Karpas-422 (cell line): ENCODE results near the gene RYR2. TPM values are rescaled to one million over a fixed set of nuclear protein-coding genes. Genes with fewer than 3 reads are reported as not detected.

Source experiments
- DNase-seq: peaks from one replicate; pipeline ENCODE4 v3.0.0-alpha.2; 2015
- H2AFZ ChIP-seq: fragments of 200-600 bp; sonication (generic); 2 replicates; pipeline ENCODE4 v1.6.1; 2014; ENCODE audit warnings: antibody characterized with exemption, low read length, mixed read lengths
- H3K27ac ChIP-seq: fragments of 200-600 bp; sonication (generic); 2 replicates; pipeline ENCODE4 v1.5.1; 2014; ENCODE audit warnings: mild to moderate bottlenecking, low read length, moderate library complexity
- H3K27me3 ChIP-seq: fragments of 200-600 bp; sonication (generic); 2 replicates; pipeline ENCODE4 v1.6.1; 2014; ENCODE audit warnings: low read length, mixed read lengths
- H3K36me3 ChIP-seq: fragments of 200-600 bp; sonication (generic); 2 replicates; pipeline ENCODE4 v1.6.1; 2014; ENCODE audit warnings: low read length, mixed read lengths; ENCODE audit not compliant: insufficient read depth
- H3K4me1 ChIP-seq: fragments of 200-600 bp; sonication (generic); 2 replicates; pipeline ENCODE4 v1.6.1; 2014; ENCODE audit warnings: mild to moderate bottlenecking, low read length, mixed read lengths
- H3K4me2 ChIP-seq: fragments of 200-600 bp; sonication (generic); 2 replicates; pipeline ENCODE4 v1.6.1; 2014; ENCODE audit warnings: low read length, low read depth, mild to moderate bottlenecking; ENCODE audit not compliant: poor library complexity, severe bottlenecking
- H3K4me3 ChIP-seq: fragments of 200-600 bp; sonication (generic); 2 replicates; pipeline ENCODE4 v1.5.1; 2014; ENCODE audit warnings: mild to moderate bottlenecking, antibody characterized with exemption, low read length, mixed read lengths
- H3K79me2 ChIP-seq: fragments of 200-600 bp; sonication (generic); 2 replicates; pipeline ENCODE4 v1.6.1; 2014; ENCODE audit warnings: mild to moderate bottlenecking, low read length, mixed read lengths
- H3K9ac ChIP-seq: fragments of 200-600 bp; sonication (generic); 2 replicates; pipeline ENCODE4 v1.6.0; 2014; ENCODE audit warnings: low read length
- H3K9me2 ChIP-seq: fragments of 200-600 bp; sonication (generic), shearing (Covaris generic); replicated peaks from 2 replicates; pipeline ENCODE4 v1.6.0; 2014; ENCODE audit warnings: mild to moderate bottlenecking, low read length, moderate library complexity; ENCODE audit not compliant: insufficient read depth
- H3K9me3 ChIP-seq: fragments of 300-700, 200-600 bp; sonication (generic); 2 replicates; pipeline ENCODE4 v1.6.1; 2014; ENCODE audit warnings: low read length, mixed read lengths
- H4K20me1 ChIP-seq: fragments of 200-600 bp; sonication (generic); 2 replicates; pipeline ENCODE4 v1.6.1; 2014; ENCODE audit warnings: mild to moderate bottlenecking, antibody characterized with exemption, low read length, low read depth; ENCODE audit not compliant: insufficient read depth
- total RNA-seq: library from RNA; depleted of rRNA; stranded (reverse); fragments of >200 nt; shearing (Covaris generic); gene quantifications from 2 replicates; pipeline ENCODE4 v1.2.3, GENCODE V29; 2014; ENCODE audit warnings: low replicate concordance

Gene RYR2
- total RNA-seq, 1 experiment from 2014 or later = not detected

- Histone ChIP-seq H3K27me3 (no peaks in the 10 kb centered on the region), H3K36me3 (no peaks in the 10 kb centered on the region)
Measured at GRCh38 chr1:237386362-237387143, 344.6 kb downstream of the RYR2 start.

GRCh38 chr1:237387144-237387505 is 345.1 kb downstream of the RYR2 start:
- Histone ChIP-seq H3K36me3 (no peaks in the 10 kb centered on the region), H3K4me1 (peaks cover 5% of the 10 kb centered on the region; the same call in 1 of the 2 replicates), H4K20me1 (no peaks in the 10 kb centered on the region), H3K4me3 (no peak overlapping the region), H3K9me3 (no peaks in the 10 kb centered on the region), H3K27me3 (no peaks in the 10 kb centered on the region), H3K79me2 (no peaks in the 10 kb centered on the region), H3K4me2 (no peak overlapping the region), H3K9ac (no peak overlapping the region), H3K27ac (no peak overlapping the region), H3K9me2 (no peaks in the 10 kb centered on the region), H2AFZ (no peak overlapping the region)
- peak; percentile 65 for DNase-seq

More at GRCh38 chr1:237386362-237387143, 344.6 kb downstream of the RYR2 start:
- H3K4me2 ChIP-seq = no peak overlapping the region
- DNase-seq = peak; percentile 75
- H3K9me3 ChIP-seq = no peaks in the 10 kb centered on the region
- no peak overlapping the region for H3K9ac ChIP-seq
- H3K79me2 ChIP-seq = no peaks in the 10 kb centered on the region
- H3K9me2 ChIP-seq = no peaks in the 10 kb centered on the region
- peaks cover 5% of the 10 kb centered on the region; the same call in 1 of the 2 replicates for H3K4me1 ChIP-seq
- no peaks in the 10 kb centered on the region for H4K20me1 ChIP-seq
- H2AFZ ChIP-seq = no peak overlapping the region
- H3K27ac ChIP-seq = no peak overlapping the region
- no peak overlapping the region for H3K4me3 ChIP-seq

GRCh38 chr1:237390823-237391222 is 348.8 kb downstream of the RYR2 start:
- no peaks in the 10 kb centered on the region for H3K9me3 ChIP-seq
- H3K9ac ChIP-seq = no peak overlapping the region
- no peak overlapping the region for H3K4me3 ChIP-seq
- H3K27me3 ChIP-seq = no peaks in the 10 kb centered on the region
- no peak overlapping the region for H3K27ac ChIP-seq
- no peak overlapping the region for H3K4me2 ChIP-seq
- no peaks in the 10 kb centered on the region for H3K9me2 ChIP-seq
- H3K79me2 ChIP-seq = no peaks in the 10 kb centered on the region
- no peaks in the 10 kb centered on the region for H4K20me1 ChIP-seq
- peaks cover 5% of the 10 kb centered on the region; the same call in 1 of the 2 replicates for H3K4me1 ChIP-seq
- DNase-seq = no peak
- no peaks in the 10 kb centered on the region for H3K36me3 ChIP-seq
- no peak overlapping the region for H2AFZ ChIP-seq

- DNase-seq = no peak
- Histone ChIP-seq H4K20me1 (no peaks in the 10 kb centered on the region), H3K4me3 (no peak overlapping the region), H3K9me2 (no peaks in the 10 kb centered on the region), H3K27me3 (no peaks in the 10 kb centered on the region), H3K27ac (no peak overlapping the region), H2AFZ (no peak overlapping the region), H3K4me1 (no peaks in the 10 kb centered on the region), H3K4me2 (no peak overlapping the region), H3K9ac (no peak overlapping the region), H3K79me2 (no peaks in the 10 kb centered on the region), H3K36me3 (no peaks in the 10 kb centered on the region), H3K9me3 (no peaks in the 10 kb centered on the region)
Measured at GRCh38 chr1:237393632-237394031, 351.6 kb downstream of the RYR2 start.

- Histone ChIP-seq H3K9me3 (no peaks in the 10 kb centered on the region), H3K9ac (no peak overlapping the region), H2AFZ (no peak overlapping the region)
Measured at GRCh38 chr1:237394281-237394680, 352.3 kb downstream of the RYR2 start.

GRCh38 chr1:237396426-237396825 is 354.4 kb downstream of the RYR2 start:
- no peaks in the 10 kb centered on the region for H3K4me1 ChIP-seq
- no peak overlapping the region for H2AFZ ChIP-seq
- no peaks in the 10 kb centered on the region for H3K9me2 ChIP-seq
- no peak overlapping the region for H3K4me2 ChIP-seq
- H3K27ac ChIP-seq = no peak overlapping the region
- H3K27me3 ChIP-seq = no peaks in the 10 kb centered on the region
- no peaks in the 10 kb centered on the region for H3K79me2 ChIP-seq
- DNase-seq = no peak
- no peak overlapping the region for H3K9ac ChIP-seq
- no peaks in the 10 kb centered on the region for H4K20me1 ChIP-seq
- no peaks in the 10 kb centered on the region for H3K9me3 ChIP-seq
- no peaks in the 10 kb centered on the region for H3K36me3 ChIP-seq
- no peak overlapping the region for H3K4me3 ChIP-seq

More at GRCh38 chr1:237394281-237394680, 352.3 kb downstream of the RYR2 start:
- Histone ChIP-seq H3K4me2 (no peak overlapping the region), H3K4me3 (no peak overlapping the region), H3K27ac (no peak overlapping the region), H3K27me3 (no peaks in the 10 kb centered on the region), H4K20me1 (no peaks in the 10 kb centered on the region), H3K36me3 (no peaks in the 10 kb centered on the region), H3K4me1 (no peaks in the 10 kb centered on the region), H3K9me2 (no peaks in the 10 kb centered on the region), H3K79me2 (no peaks in the 10 kb centered on the region)
- no peak for DNase-seq

GRCh38 chr1:237398751-237399150 is 356.8 kb downstream of the RYR2 start:
- H3K9me2 ChIP-seq = no peaks in the 10 kb centered on the region
- no peak overlapping the region for H2AFZ ChIP-seq
- no peaks in the 10 kb centered on the region for H3K36me3 ChIP-seq
- no peaks in the 10 kb centered on the region for H3K4me1 ChIP-seq
- H3K9me3 ChIP-seq = no peaks in the 10 kb centered on the region
- no peak overlapping the region for H3K9ac ChIP-seq
- no peak overlapping the region for H3K27ac ChIP-seq
- no peaks in the 10 kb centered on the region for H3K79me2 ChIP-seq
- H3K4me3 ChIP-seq = no peak overlapping the region
- no peaks in the 10 kb centered on the region for H3K27me3 ChIP-seq
- no peak for DNase-seq
- no peaks in the 10 kb centered on the region for H4K20me1 ChIP-seq
- no peak overlapping the region for H3K4me2 ChIP-seq

- DNase-seq = no peak
- Histone ChIP-seq H3K9me3 (no peaks in the 10 kb centered on the region), H3K9ac (no peak overlapping the region), H3K4me1 (no peaks in the 10 kb centered on the region), H3K27me3 (no peaks in the 10 kb centered on the region), H3K4me3 (no peak overlapping the region), H2AFZ (no peak overlapping the region), H3K79me2 (no peaks in the 10 kb centered on the region), H3K9me2 (no peaks in the 10 kb centered on the region), H3K36me3 (no peaks in the 10 kb centered on the region), H4K20me1 (no peaks in the 10 kb centered on the region), H3K27ac (no peak overlapping the region), H3K4me2 (no peak overlapping the region)
Measured at GRCh38 chr1:237405912-237406311, 363.9 kb downstream of the RYR2 start.
